ENCODE data around the gene IFI16. TPM values are rescaled to one million over a fixed set of nuclear protein-coding genes. Genes with fewer than 3 reads are reported as not detected.

The IFI16 gene
- 45.0 and 60.3 TPM in 2 replicates for total RNA-seq (2012; rRNA removed)
- 59.2 and 65.3 TPM in 2 replicates for polyA plus RNA-seq (2012; rRNA removed)
- polyA plus RNA-seq (2012; cell fraction: cytosol; rRNA removed) = 10.3 and 12.7 TPM in 2 replicates
- 4.0 and 42.3 TPM in 2 replicates for polyA plus RNA-seq (2012; cell fraction: nucleus; rRNA removed; ENCODE audit: low replicate concordance)
- Bru-seq, nascent RNA = percentile 87 among the genes with signal in this experiment
- BruChase-seq, experiment 1, labeled RNA remaining after a 6-hour chase = percentile 74 among the genes with signal in this experiment
- percentile 80 among the genes with signal in this experiment for BruChase-seq, experiment 2, labeled RNA remaining after a 2-hour chase
- long read RNA-seq, transcript IFI16-205 (11 exons, 2,704 nt) = major isoform, 10 of 35 reads
- long read RNA-seq, partial matches to known transcripts = 15 of 35 reads
- long read RNA-seq, other reads (novel, unspliced or antisense) = 8 of 35 reads

DNA sequence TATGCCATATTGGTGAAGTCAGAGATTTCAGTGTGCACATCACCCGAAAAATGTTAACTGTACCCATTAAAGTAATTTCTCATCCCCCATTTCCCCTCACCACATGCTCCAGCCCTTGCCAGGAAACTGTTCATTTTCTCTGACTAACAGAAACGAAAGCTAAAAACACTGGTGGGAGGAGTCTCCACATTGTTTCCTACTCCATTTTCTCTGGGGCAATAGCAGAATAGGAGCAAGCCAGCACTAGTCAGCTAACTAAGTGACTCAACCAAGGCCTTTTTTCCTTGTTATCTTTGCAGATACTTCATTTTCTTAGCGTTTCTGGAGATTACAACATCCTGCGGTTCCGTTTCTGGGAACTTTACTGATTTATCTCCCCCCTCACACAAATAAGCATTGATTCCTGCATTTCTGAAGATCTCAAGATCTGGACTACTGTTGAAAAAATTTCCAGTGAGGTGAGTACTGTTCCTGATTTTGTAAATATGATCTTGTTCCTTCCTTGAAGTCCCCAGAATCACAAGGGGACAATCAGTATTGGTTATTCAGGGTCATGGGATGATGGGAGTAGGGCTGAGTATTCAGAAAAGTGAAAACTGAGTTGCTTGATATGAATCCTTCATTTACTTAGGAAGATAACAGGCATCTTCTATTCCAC, at the start of gene IFI16:
Gene IFI16 (plus strand): TSS at position 204 of the 658 bp plus-strand sequence. CDS start 4,774 bp downstream, outside the sequence.
- POLR2A ChIA-PET (ENCODE audit: unreplicated experiment) = interaction anchor here (0.6 to 1.2 kb wide), 3 partner anchors 10 to 62 kb away, joined by 3 to 7 read pairs (median 4); no protein-coding TSS in a partner anchor
- dilution Hi-C loops (cut with HindIII; ENCODE audit: low sequenced_read_pairs, unreplicated experiment) = no loop called here

More for the DNA sequence above, at the start of gene IFI16:
- in situ Hi-C loops (cut with MboI; ENCODE audit: low sequenced_read_pairs) = loop anchor here (10.0 kb wide), 1 partner anchor 1045 kb away; no protein-coding TSS in a partner anchor
- H4K20me1 ChIP-seq (ENCODE audit: insufficient read depth, low read length) = no peaks in the 10 kb centered on the region
- peak within 1 kb of the TSS; percentile 77 for H4K91ac ChIP-seq (ENCODE audit: insufficient read depth, low read depth, low read length)
- H3K9me1 ChIP-seq (ENCODE audit: insufficient read depth, low read length) = 0 out of 2 replicates have a peak, but pooled peaks cover 3% of the 10 kb centered on the region
- peak within 1 kb of the TSS; percentile 57 for H3K4ac ChIP-seq (ENCODE audit: low read depth, low read length)
- peak within 1 kb of the TSS; percentile 96 for H3K27ac ChIP-seq (ENCODE audit: insufficient read depth, low read length)
- peak within 1 kb of the TSS; percentile 90 for H3K4me3 ChIP-seq (ENCODE audit: insufficient read depth, low read depth, low read length)
- CTCF ChIA-PET = interaction anchor here (0.6 to 1.1 kb wide), 4 partner anchors 10 to 1854 kb away, joined by 3 to 8 read pairs (median 3); no protein-coding TSS in a partner anchor
- H3K14ac ChIP-seq (replicated peaks; ENCODE audit: low read depth, low read length) = peak within 1 kb of the TSS; percentile 87
- intact Hi-C loops (cut with micrococcal nuclease) = loop anchor here (1.0 kb wide), 1 partner anchor 10 kb away; no protein-coding TSS in a partner anchor
- peak within 1 kb of the TSS; percentile 81 for H2BK15ac ChIP-seq (ENCODE audit: low read depth, low read length)
- H3K79me1 ChIP-seq (ENCODE audit: low read depth in 1 of 2, low read length in 2 of 2) = peaks cover 0 to 15% of the 10 kb centered on the region in 2 experiments; a peak in 2 of 4 replicates
- peak within 1 kb of the TSS; percentile 83 for H2BK20ac ChIP-seq (ENCODE audit: low read depth, low read length)
- peak within 1 kb of the TSS; percentile 60 to 87 for H4K8ac ChIP-seq (ENCODE audit: low read depth in 2 of 2, low read length in 2 of 2)
- H2BK120ac ChIP-seq (ENCODE audit: low read depth, low read length) = peak within 1 kb of the TSS; percentile 82
- peak within 1 kb of the TSS; percentile 94 for H3K9ac ChIP-seq (ENCODE audit: low read depth, low read length)
- H3K23ac ChIP-seq (ENCODE audit: low read depth, low read length) = peak within 1 kb of the TSS; percentile 85
- H2AK9ac ChIP-seq (replicated peaks; ENCODE audit: low read depth, low read length, poor library complexity) = no peak within 1 kb of the TSS
- peak within 1 kb of the TSS; percentile 46 for H2AFZ ChIP-seq (replicated peaks; ENCODE audit: low read length, poor library complexity)
- peak; percentile 93 for ATAC-seq (ENCODE audit: low read depth)
- peak; percentile 51 for TF ChIP-seq FOS (IDR thresholded peaks at IDR 0.05; ENCODE audit: low read depth, low read length)
- peak; percentile 96 for TF ChIP-seq CEBPB (IDR thresholded peaks at IDR 0.05; ENCODE audit: low read depth, low read length)
- peak; percentile 57; the same call in 1 of the 2 replicates for TF ChIP-seq POLR2A (IDR thresholded peaks at IDR 0.05; ENCODE audit: low read depth, low read length)
- TF ChIP-seq NFE2L2 (IDR thresholded peaks at IDR 0.05; ENCODE audit: low read depth, low read length) = no peak
- TF ChIP-seq RAD21 (IDR thresholded peaks at IDR 0.05; ENCODE audit: low read length) = no peak
- TF ChIP-seq, protein P1, sequence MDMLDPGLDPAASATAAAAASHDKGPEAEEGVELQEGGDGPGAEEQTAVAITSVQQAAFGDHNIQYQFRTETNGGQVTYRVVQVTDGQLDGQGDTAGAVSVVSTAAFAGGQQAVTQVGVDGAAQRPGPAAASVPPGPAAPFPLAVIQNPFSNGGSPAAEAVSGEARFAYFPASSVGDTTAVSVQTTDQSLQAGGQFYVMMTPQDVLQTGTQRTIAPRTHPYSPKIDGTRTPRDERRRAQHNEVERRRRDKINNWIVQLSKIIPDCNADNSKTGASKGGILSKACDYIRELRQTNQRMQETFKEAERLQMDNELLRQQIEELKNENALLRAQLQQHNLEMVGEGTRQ (IDR thresholded peaks at IDR 0.05; ENCODE audit: low read depth, low read length) = peak; percentile 2; the same call in 1 of the 2 replicates
- TF ChIP-seq MXI1 (IDR thresholded peaks at IDR 0.05; ENCODE audit: borderline replicate concordance, low read depth, low read length) = peak; percentile 66; the same call in 1 of the 2 replicates
- H2AK5ac ChIP-seq (ENCODE audit: low read depth, low read length) = peak within 1 kb of the TSS; percentile 54; the same call in 1 of the 2 replicates
- H3K4me2 ChIP-seq (ENCODE audit: low read depth, low read length) = peak within 1 kb of the TSS; percentile 91
- TSS peak; percentile 80 for BruUV-seq (replicated peaks)
- H3K27me3 ChIP-seq (ENCODE audit: control insufficient read depth, insufficient read depth, low read length) = no peaks in the 10 kb centered on the region
- peaks cover 14% of the 10 kb centered on the region for H3K4me1 ChIP-seq (ENCODE audit: control insufficient read depth, insufficient read depth, low read length)
- H3K36me3 ChIP-seq (ENCODE audit: control insufficient read depth, insufficient read depth, low read length) = peaks cover 3% of the 10 kb centered on the region
- peak within 1 kb of the TSS; percentile 93 for H3K56ac ChIP-seq (ENCODE audit: extremely low read depth, insufficient read depth, low read length)
- H4K5ac ChIP-seq (ENCODE audit: low read depth, low read length) = peak within 1 kb of the TSS; percentile 95
- peak within 1 kb of the TSS; percentile 96 for H3K18ac ChIP-seq (ENCODE audit: low read depth, low read length)
- DNase-seq = peak; percentile 96
- peak within 1 kb of the TSS; percentile 99 for H2BK5ac ChIP-seq (ENCODE audit: low read depth, low read length, poor library complexity, severe bottlenecking)
- no CpG with 5 or more reads among the region's 5 CpGs for WGBS, 2 experiments (ENCODE audit: extremely low coverage in 2 of 2, insufficient read length in 1 of 2)
- H3K9me3 ChIP-seq (ENCODE audit: control insufficient read depth, insufficient read depth, low read length) = no peaks in the 10 kb centered on the region
